Liver (tissue), 9 donors: Measurements from ENCODE around the gene KIF6. TPM values are rescaled to one million over a fixed set of nuclear protein-coding genes. Genes with fewer than 3 reads are reported as not detected.

Experiments
- DNase-seq: peaks from one replicate; pipeline ENCODE4 v3.0.0-alpha.2; 2017; ENCODE audit warnings: low spot score
- H3K27ac ChIP-seq, 2 donors: one replicate each; pipeline ENCODE4 v1.7.0; 2013; ENCODE audit warnings: inconsistent platforms in 2 of 2, low read length in 2 of 2, control low read depth in 1 of 2, low read depth in 1 of 2, mild to moderate bottlenecking in 1 of 2
- H3K27me3 ChIP-seq, 4 donors: one replicate each; pipeline versions ENCODE4 v1.6.1 to v1.7.0; 2013; ENCODE audit warnings: low read length in 3 of 4, inconsistent platforms in 1 of 4, mild to moderate bottlenecking in 1 of 4, moderate library complexity in 1 of 4; ENCODE audit not compliant: control insufficient read depth in 4 of 4, insufficient read depth in 4 of 4
- H3K36me3 ChIP-seq, 4 donors: one replicate each; pipeline versions ENCODE4 v1.6.1 to v1.7.0; 2013; ENCODE audit warnings: low read length in 3 of 4, mild to moderate bottlenecking in 3 of 4, low read depth in 1 of 4, moderate library complexity in 1 of 4; ENCODE audit not compliant: control insufficient read depth in 4 of 4, insufficient read depth in 3 of 4
- H3K4me1 ChIP-seq, 4 donors: one replicate each; pipeline versions ENCODE4 v1.6.1 to v1.7.0; 2013; ENCODE audit warnings: low read length in 3 of 4, mild to moderate bottlenecking in 3 of 4, moderate library complexity in 1 of 4; ENCODE audit not compliant: control insufficient read depth in 4 of 4, insufficient read depth in 4 of 4
- H3K4me3 ChIP-seq, 3 donors: one replicate each; pipeline versions ENCODE4 v1.6.1 to v1.7.0; 2013; ENCODE audit warnings: low read length in 3 of 3, control low read depth in 1 of 3, low read depth in 1 of 3, mild to moderate bottlenecking in 1 of 3
- H3K9ac ChIP-seq, 2 donors: one replicate each; pipeline ENCODE4 v1.7.0; 2013; ENCODE audit warnings: low read length in 2 of 2, mild to moderate bottlenecking in 2 of 2, moderate library complexity in 2 of 2, control low read depth in 1 of 2, low read depth in 1 of 2
- H3K9me3 ChIP-seq, 4 donors: one replicate each; pipeline versions ENCODE4 v1.6.1 to v1.7.0; 2013; ENCODE audit warnings: low read length in 3 of 4; ENCODE audit not compliant: control insufficient read depth in 4 of 4
- ATF3 ChIP-seq: IDR thresholded peaks from 2 replicates; pipeline ENCODE4 v1.6.1; 2016; ENCODE audit warnings: antibody characterized with exemption
- CTCF ChIP-seq: fragments of 150-350 bp; IDR thresholded peaks from 2 replicates; pipeline ENCODE4 v1.5.1; 2017; ENCODE audit warnings: improper control_type of control experiment, low read depth, low read length; ENCODE audit not compliant: missing input control
- EGR1 ChIP-seq, 2 donors: IDR thresholded peaks; 2 replicates each; pipeline ENCODE4 v1.6.1; 2016 to 2018; ENCODE audit warnings: antibody characterized with exemption in 2 of 2, low read depth in 2 of 2
- FOXA1 ChIP-seq: IDR thresholded peaks from 2 replicates; pipeline ENCODE4 v1.6.1; 2016; ENCODE audit warnings: antibody characterized with exemption
- FOXA2 ChIP-seq: IDR thresholded peaks from 2 replicates; pipeline ENCODE4 v1.6.1; 2016; ENCODE audit warnings: antibody characterized with exemption
- GABPA ChIP-seq, 2 donors: IDR thresholded peaks in 1 of 2; conservative IDR thresholded peaks in 1 of 2; 2 replicates each; pipeline ENCODE4 v1.6.1; 2016; ENCODE audit warnings: antibody characterized with exemption in 2 of 2, mild to moderate bottlenecking in 1 of 2, moderate library complexity in 1 of 2
- HNF4A ChIP-seq, 2 donors: conservative IDR thresholded peaks; 2 replicates each; pipeline ENCODE4 v1.6.1; 2016; ENCODE audit warnings: antibody characterized with exemption in 2 of 2, mild to moderate bottlenecking in 2 of 2
- HNF4G ChIP-seq: IDR thresholded peaks from 2 replicates; pipeline ENCODE4 v1.6.1; 2016; ENCODE audit warnings: antibody characterized with exemption
- JUND ChIP-seq, 2 donors: IDR thresholded peaks; 2 replicates each; pipeline ENCODE4 v1.6.1; 2016; ENCODE audit warnings: antibody characterized with exemption in 2 of 2
- MAX ChIP-seq: IDR thresholded peaks from 2 replicates; pipeline ENCODE4 v1.6.1; 2016; ENCODE audit warnings: antibody characterized with exemption
- NR2F2 ChIP-seq: IDR thresholded peaks from 2 replicates; pipeline ENCODE4 v1.6.1; 2016; ENCODE audit warnings: antibody characterized with exemption
- RAD21 ChIP-seq, 2 donors: IDR thresholded peaks; 2 replicates each; pipeline ENCODE4 v1.6.1; 2016; ENCODE audit warnings: antibody characterized with exemption in 2 of 2, mild to moderate bottlenecking in 2 of 2
- REST ChIP-seq: IDR thresholded peaks from 2 replicates; pipeline ENCODE4 v1.6.1; 2016; ENCODE audit warnings: antibody characterized with exemption, mild to moderate bottlenecking
- RXRA ChIP-seq, 2 donors: IDR thresholded peaks; 2 replicates each; pipeline ENCODE4 v1.6.1; 2017 to 2018; ENCODE audit warnings: antibody characterized with exemption in 2 of 2, mild to moderate bottlenecking in 1 of 2
- SP1 ChIP-seq: IDR thresholded peaks from 2 replicates; pipeline ENCODE4 v1.6.1; 2018; ENCODE audit warnings: antibody characterized with exemption, mild to moderate bottlenecking
- TAF1 ChIP-seq: conservative IDR thresholded peaks from 2 replicates; pipeline ENCODE4 v1.6.1; 2016; ENCODE audit warnings: antibody characterized with exemption, mild to moderate bottlenecking
- YY1 ChIP-seq: IDR thresholded peaks from 2 replicates; pipeline ENCODE4 v1.6.1; 2016; ENCODE audit warnings: antibody characterized with exemption, mild to moderate bottlenecking
- ZBTB33 ChIP-seq: IDR thresholded peaks from 2 replicates; pipeline ENCODE4 v1.6.1; 2016; ENCODE audit warnings: antibody characterized with exemption
- WGBS: extraction: QIAGEN DNeasy Blood & Tissue Kit; methylation state at CpG from one replicate; pipeline ENCODE4 v1.1.7; 2013; 5-methylcytosine and 5-hydroxymethylcytosine counted together
- polyA plus RNA-seq, 2 donors: library from polyadenylated mRNA; stranded (reverse) in 1 of 2; unstranded in 1 of 2; fragments of 200-250 nt in 1 of 2; fragments of >200 nt in 1 of 2; fragmentation: Nextera tagmentation in 1 of 2; extraction: Ambion mirVana in 1 of 2; gene quantifications; one replicate each; pipeline versions ENCODE4 v1.2.1 to v1.2.3, GENCODE V29; 2013 to 2015
- total RNA-seq, 2 donors: library from RNA; depleted of rRNA; stranded (reverse); fragments of >200 nt; gene quantifications; one replicate each; pipeline ENCODE4 v1.2.3, GENCODE V29; 2014
- donor health status: healthy.
- donor health status: healthy.
- donor health status: healthy.
- donor health status: healthy.
- donor health status: healthy.

The KIF6 gene
- total and polyA plus RNA-seq, 4 donors: 0.17 to 7.5 (median 0.29) TPM

- TF ChIP-seq TAF1: no peak
- Histone ChIP-seq H3K9ac (no peak overlapping the region), H3K27ac (no peak overlapping the region), H3K9me3 (no peaks in the 10 kb centered on the region), H3K36me3 (no peaks in the 10 kb centered on the region), H3K4me3 (no peak overlapping the region), H3K4me1 (no peaks in the 10 kb centered on the region), H3K27me3 (no peaks in the 10 kb centered on the region)
- 41% methylated on average over 3 of the region's 3 CpGs for WGBS
- no peak for DNase-seq
Observed at GRCh38 chr6:39490108-39490507, 235.1 kb downstream of the KIF6 start.

GRCh38 chr6:39488255-39488879 is 236.8 kb downstream of the KIF6 start:
- WGBS: 19% methylated on average over 1 of the region's 1 CpG
- no peak for TF ChIP-seq YY1
- TF ChIP-seq FOXA2: no peak
- TF ChIP-seq GABPA (IDR thresholded peaks at IDR 0.05 in 1 of 2, conservative IDR thresholded peaks at IDR 0.05 in 1 of 2): no peak
- TF ChIP-seq HNF4G: no peak
- TF ChIP-seq CTCF: no peak
- TF ChIP-seq SP1: no peak
- TF ChIP-seq ATF3: no peak
- no peak for TF ChIP-seq RXRA (IDR thresholded peaks at IDR 0.05)
- no peak for TF ChIP-seq RAD21 (IDR thresholded peaks at IDR 0.05)
- TF ChIP-seq MAX: no peak
- TF ChIP-seq JUND (IDR thresholded peaks at IDR 0.05): no peak
- no peak for TF ChIP-seq NR2F2
- no peak for TF ChIP-seq ZBTB33
- no peak for TF ChIP-seq TAF1
- no peak for TF ChIP-seq HNF4A (conservative IDR thresholded peaks at IDR 0.05)
- TF ChIP-seq FOXA1: no peak
- TF ChIP-seq EGR1 (IDR thresholded peaks at IDR 0.05; ENCODE audit: low read depth in 2 of 2): no peak
- no peak for TF ChIP-seq REST

More at GRCh38 chr6:39488255-39488879, 236.8 kb downstream of the KIF6 start:
- Histone ChIP-seq H3K36me3 (no peaks in the 10 kb centered on the region), H3K27me3 (no peaks in the 10 kb centered on the region), H3K4me1 (no peaks in the 10 kb centered on the region), H3K9me3 (no peaks in the 10 kb centered on the region), H3K9ac (no peak overlapping the region), H3K27ac (no peak overlapping the region), H3K4me3 (no peak overlapping the region)
- DNase-seq: no peak
